HEK293 (cell line): ENCODE measurements around the gene PHACTR3.

Experiments used
- CTCF ChIA-PET: fragments of 350-600 bp; formaldehyde crosslinking; extraction: SDS; loops from one replicate; lab custom pipeline; 2021; ENCODE audit warnings: antibody characterized with exemption; lab: Yijun Ruan, JAX
- POLR2A ChIA-PET: fragments of 300-600 bp; formaldehyde crosslinking; extraction: SDS; loops from one replicate; lab custom pipeline; 2020; ENCODE audit warnings: antibody characterized with exemption, inconsistent platforms; lab: Yijun Ruan, JAX
- H3K27ac ChIP-seq: fragments of 200-500 bp; sonication (Bioruptor generic); 2 replicates; pipeline ENCODE4 v1.5.1; 2014; ENCODE audit warnings: low read depth, low read length, control low read depth, inconsistent platforms; ENCODE audit errors: extremely low read depth
- H3K36me3 ChIP-seq, 2 experiments: fragments of 200-500 bp in 1 of 2; sonication (Bioruptor generic) in 1 of 2; 1 replicate in 1 of 2; 2 replicates in 1 of 2; pipeline ENCODE4 v1.5.1; 2014 to 2017; ENCODE audit warnings: inconsistent platforms in 2 of 2, low read length in 2 of 2; ENCODE audit not compliant: control insufficient read depth in 2 of 2, insufficient read depth in 1 of 2
- H3K4me1 ChIP-seq: fragments of 200-500 bp; sonication (Bioruptor generic); 2 replicates; pipeline ENCODE4 v1.5.1; 2014; ENCODE audit warnings: mild to moderate bottlenecking, low read length, inconsistent platforms; ENCODE audit not compliant: control insufficient read depth, insufficient read depth
- H3K4me3 ChIP-seq: 2 replicates; pipeline ENCODE4 v1.5.1; 2011; ENCODE audit warnings: low read depth, mild to moderate bottlenecking, control low read depth, low read length, moderate library complexity
- H3K9me3 ChIP-seq: fragments of 200-500 bp; sonication (Bioruptor generic); 2 replicates; pipeline ENCODE4 v1.5.1; 2014; ENCODE audit warnings: low read depth, low read length, inconsistent platforms; ENCODE audit not compliant: control insufficient read depth, insufficient read depth
- GLI4 ChIP-seq: fragments of 450-650 bp; formaldehyde crosslinking; IDR thresholded peaks from 2 replicates; pipeline ENCODE4 v1.5.1; 2016; ENCODE audit warnings: missing biosample characterization, missing genetic modification characterization
- HOXC10 ChIP-seq: sonication (generic); formaldehyde crosslinking; IDR thresholded peaks from 2 replicates; pipeline ENCODE4 v1.8.1; 2023; ENCODE audit warnings: mild to moderate bottlenecking, missing genetic modification reagents
- KLF9 ChIP-seq: fragments of 450-650 bp; formaldehyde crosslinking; IDR thresholded peaks from 2 replicates; pipeline ENCODE4 v1.5.1; 2016; ENCODE audit warnings: missing biosample characterization, missing genetic modification characterization, low read depth
- SP2 ChIP-seq: fragments of 450-650 bp; formaldehyde crosslinking; IDR thresholded peaks from 2 replicates; pipeline ENCODE4 v1.5.1; 2016; ENCODE audit warnings: missing biosample characterization, missing genetic modification characterization
- YY1 ChIP-seq: fragments of 450-650 bp; formaldehyde crosslinking; IDR thresholded peaks from 2 replicates; pipeline ENCODE4 v1.5.1; 2018; ENCODE audit warnings: missing biosample characterization, missing genetic modification characterization
- ZIC2 ChIP-seq: fragments of 450-650 bp; formaldehyde crosslinking; IDR thresholded peaks from 2 replicates; pipeline ENCODE4 v1.5.1; 2016; ENCODE audit warnings: missing biosample characterization, missing genetic modification characterization
- ZNF10 ChIP-seq: fragments of 450-650 bp; formaldehyde crosslinking; IDR thresholded peaks from 2 replicates; pipeline ENCODE4 v1.5.1; 2017; ENCODE audit warnings: missing biosample characterization, missing genetic modification characterization
- ZNF121 ChIP-seq: fragments of 450-650 bp; formaldehyde crosslinking; IDR thresholded peaks from 2 replicates; pipeline ENCODE4 v1.5.1; 2016; ENCODE audit warnings: missing biosample characterization, missing genetic modification characterization
- ZNF2 ChIP-seq: fragments of 450-650 bp; formaldehyde crosslinking; IDR thresholded peaks from 2 replicates; pipeline ENCODE4 v1.5.1; 2016; ENCODE audit warnings: missing biosample characterization, missing genetic modification characterization
- ZNF211 ChIP-seq: fragments of 450-650 bp; formaldehyde crosslinking; IDR thresholded peaks from 2 replicates; pipeline ENCODE4 v1.5.1; 2016; ENCODE audit warnings: low read depth, missing biosample characterization, missing genetic modification characterization
- ZNF354C ChIP-seq: fragments of 450-650 bp; formaldehyde crosslinking; IDR thresholded peaks from 2 replicates; pipeline ENCODE4 v1.5.1; 2016; ENCODE audit warnings: missing biosample characterization, missing genetic modification characterization, low read depth, borderline replicate concordance
- ZNF37A ChIP-seq: fragments of 450-650 bp; IDR thresholded peaks from 2 replicates; pipeline ENCODE4 v1.5.1; 2018; ENCODE audit warnings: missing biosample characterization, missing genetic modification characterization
- ZNF510 ChIP-seq: fragments of 450-650 bp; formaldehyde crosslinking; IDR thresholded peaks from 2 replicates; pipeline ENCODE4 v1.5.1; 2018; ENCODE audit warnings: mild to moderate bottlenecking, missing genetic modification characterization, missing biosample characterization; ENCODE audit not compliant: insufficient replicate concordance
- ZNF530 ChIP-seq: fragments of 450-650 bp; formaldehyde crosslinking; IDR thresholded peaks from 2 replicates; pipeline ENCODE4 v1.5.1; 2016; ENCODE audit warnings: low read depth, missing biosample characterization, missing genetic modification characterization
- ZNF555 ChIP-seq: fragments of 450-650 bp; formaldehyde crosslinking; conservative IDR thresholded peaks from 2 replicates; pipeline ENCODE4 v1.5.1; 2017; ENCODE audit warnings: missing biosample characterization, mild to moderate bottlenecking, missing genetic modification characterization, inconsistent platforms
- ZNF558 ChIP-seq: fragments of 450-650 bp; formaldehyde crosslinking; IDR thresholded peaks from 2 replicates; pipeline ENCODE4 v1.5.1; 2016; ENCODE audit warnings: missing biosample characterization, missing genetic modification characterization
- ZNF600 ChIP-seq: fragments of 450-650 bp; formaldehyde crosslinking; IDR thresholded peaks from 2 replicates; pipeline ENCODE4 v1.5.1; 2016; ENCODE audit warnings: missing biosample characterization, missing genetic modification characterization
- ZNF610 ChIP-seq: fragments of 450-650 bp; formaldehyde crosslinking; IDR thresholded peaks from 2 replicates; pipeline ENCODE4 v1.5.1; 2016; ENCODE audit warnings: missing biosample characterization, missing genetic modification characterization, borderline replicate concordance
- ZNF664 ChIP-seq: fragments of 450-650 bp; formaldehyde crosslinking; IDR thresholded peaks from 2 replicates; pipeline ENCODE4 v1.5.1; 2016; ENCODE audit warnings: missing biosample characterization, missing genetic modification characterization
- ZNF701 ChIP-seq: fragments of 450-650 bp; formaldehyde crosslinking; IDR thresholded peaks from 2 replicates; pipeline ENCODE4 v1.5.1; 2016; ENCODE audit warnings: missing biosample characterization, missing genetic modification characterization
- ZNF747 ChIP-seq: fragments of 450-650 bp; formaldehyde crosslinking; IDR thresholded peaks from 2 replicates; pipeline ENCODE4 v1.5.1; 2016; ENCODE audit warnings: missing biosample characterization, missing genetic modification characterization
- TF ChIP-seq, protein P1 (sequence below): fragments of 450-650 bp; IDR thresholded peaks from 2 replicates; pipeline ENCODE4 v1.5.1; 2018; ENCODE audit warnings: missing biosample characterization, missing genetic modification characterization
- TF ChIP-seq, protein P2 (sequence below): fragments of 450-650 bp; formaldehyde crosslinking; IDR thresholded peaks from 2 replicates; pipeline ENCODE4 v1.5.1; 2016; ENCODE audit warnings: missing biosample characterization, missing genetic modification characterization, borderline replicate concordance
- TF ChIP-seq, protein P3 (sequence below): fragments of 450-650 bp; formaldehyde crosslinking; IDR thresholded peaks from 2 replicates; pipeline ENCODE4 v1.5.1; 2016; ENCODE audit warnings: missing biosample characterization, missing genetic modification characterization
- TF ChIP-seq, protein P4 (sequence below): fragments of 450-650 bp; formaldehyde crosslinking; IDR thresholded peaks from 2 replicates; pipeline ENCODE4 v1.5.1; 2016; ENCODE audit warnings: missing biosample characterization, missing genetic modification characterization
- TF ChIP-seq, protein P5 (sequence below): fragments of 450-650 bp; formaldehyde crosslinking; IDR thresholded peaks from 2 replicates; pipeline ENCODE4 v1.5.1; 2016; ENCODE audit warnings: missing biosample characterization, missing genetic modification characterization, borderline replicate concordance

PHACTR3 gene

DNA sequence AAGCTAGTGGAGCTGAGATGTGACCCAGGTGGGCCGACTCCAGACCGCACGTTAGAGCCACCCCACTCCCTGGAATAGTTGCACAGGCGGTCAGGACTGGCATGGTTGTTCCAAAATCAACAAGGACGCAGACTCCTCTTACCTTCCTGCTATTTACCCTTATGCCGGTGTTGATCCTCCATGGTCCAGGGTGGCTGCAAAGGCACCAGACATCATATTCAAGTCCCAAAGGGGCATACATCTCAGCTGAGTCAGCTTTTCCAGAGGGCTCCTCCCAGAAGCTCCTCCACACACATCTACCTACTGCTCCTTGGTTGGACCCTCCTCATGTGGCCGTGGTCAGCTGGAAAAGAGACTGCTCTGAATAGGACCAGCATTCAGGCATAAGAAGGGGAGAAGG, 216.9 kb downstream of the PHACTR3 start:
- Histone ChIP-seq H3K9me3 (no peaks in the 10 kb centered on the region), H3K4me3 (no peak overlapping the region)
- TF ChIP-seq ZNF354C (tag by site-specific recombination): no peak
- TF ChIP-seq, protein P1, sequence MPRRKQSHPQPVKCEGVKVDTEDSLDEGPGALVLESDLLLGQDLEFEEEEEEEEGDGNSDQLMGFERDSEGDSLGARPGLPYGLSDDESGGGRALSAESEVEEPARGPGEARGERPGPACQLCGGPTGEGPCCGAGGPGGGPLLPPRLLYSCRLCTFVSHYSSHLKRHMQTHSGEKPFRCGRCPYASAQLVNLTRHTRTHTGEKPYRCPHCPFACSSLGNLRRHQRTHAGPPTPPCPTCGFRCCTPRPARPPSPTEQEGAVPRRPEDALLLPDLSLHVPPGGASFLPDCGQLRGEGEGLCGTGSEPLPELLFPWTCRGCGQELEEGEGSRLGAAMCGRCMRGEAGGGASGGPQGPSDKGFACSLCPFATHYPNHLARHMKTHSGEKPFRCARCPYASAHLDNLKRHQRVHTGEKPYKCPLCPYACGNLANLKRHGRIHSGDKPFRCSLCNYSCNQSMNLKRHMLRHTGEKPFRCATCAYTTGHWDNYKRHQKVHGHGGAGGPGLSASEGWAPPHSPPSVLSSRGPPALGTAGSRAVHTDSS: no peak
- TF ChIP-seq, protein P2, sequence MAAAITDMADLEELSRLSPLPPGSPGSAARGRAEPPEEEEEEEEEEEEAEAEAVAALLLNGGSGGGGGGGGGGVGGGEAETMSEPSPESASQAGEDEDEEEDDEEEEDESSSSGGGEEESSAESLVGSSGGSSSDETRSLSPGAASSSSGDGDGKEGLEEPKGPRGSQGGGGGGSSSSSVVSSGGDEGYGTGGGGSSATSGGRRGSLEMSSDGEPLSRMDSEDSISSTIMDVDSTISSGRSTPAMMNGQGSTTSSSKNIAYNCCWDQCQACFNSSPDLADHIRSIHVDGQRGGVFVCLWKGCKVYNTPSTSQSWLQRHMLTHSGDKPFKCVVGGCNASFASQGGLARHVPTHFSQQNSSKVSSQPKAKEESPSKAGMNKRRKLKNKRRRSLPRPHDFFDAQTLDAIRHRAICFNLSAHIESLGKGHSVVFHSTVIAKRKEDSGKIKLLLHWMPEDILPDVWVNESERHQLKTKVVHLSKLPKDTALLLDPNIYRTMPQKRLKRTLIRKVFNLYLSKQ (tag by site-specific recombination): no peak
- TF ChIP-seq YY1 (tag by site-specific recombination): no peak
- TF ChIP-seq ZNF701 (tag by site-specific recombination): no peak
- TF ChIP-seq ZNF510: no peak
- TF ChIP-seq ZNF530: no peak
- TF ChIP-seq, protein P3, sequence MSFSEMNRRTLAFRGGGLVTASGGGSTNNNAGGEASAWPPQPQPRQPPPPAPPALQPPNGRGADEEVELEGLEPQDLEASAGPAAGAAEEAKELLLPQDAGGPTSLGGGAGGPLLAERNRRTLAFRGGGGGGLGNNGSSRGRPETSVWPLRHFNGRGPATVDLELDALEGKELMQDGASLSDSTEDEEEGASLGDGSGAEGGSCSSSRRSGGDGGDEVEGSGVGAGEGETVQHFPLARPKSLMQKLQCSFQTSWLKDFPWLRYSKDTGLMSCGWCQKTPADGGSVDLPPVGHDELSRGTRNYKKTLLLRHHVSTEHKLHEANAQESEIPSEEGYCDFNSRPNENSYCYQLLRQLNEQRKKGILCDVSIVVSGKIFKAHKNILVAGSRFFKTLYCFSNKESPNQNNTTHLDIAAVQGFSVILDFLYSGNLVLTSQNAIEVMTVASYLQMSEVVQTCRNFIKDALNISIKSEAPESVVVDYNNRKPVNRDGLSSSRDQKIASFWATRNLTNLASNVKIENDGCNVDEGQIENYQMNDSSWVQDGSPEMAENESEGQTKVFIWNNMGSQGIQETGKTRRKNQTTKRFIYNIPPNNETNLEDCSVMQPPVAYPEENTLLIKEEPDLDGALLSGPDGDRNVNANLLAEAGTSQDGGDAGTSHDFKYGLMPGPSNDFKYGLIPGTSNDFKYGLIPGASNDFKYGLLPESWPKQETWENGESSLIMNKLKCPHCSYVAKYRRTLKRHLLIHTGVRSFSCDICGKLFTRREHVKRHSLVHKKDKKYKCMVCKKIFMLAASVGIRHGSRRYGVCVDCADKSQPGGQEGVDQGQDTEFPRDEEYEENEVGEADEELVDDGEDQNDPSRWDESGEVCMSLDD: no peak
- TF ChIP-seq ZNF121 (tag by site-specific recombination): no peak
- TF ChIP-seq ZIC2 (tag by site-specific recombination): no peak
- TF ChIP-seq ZNF211: no peak
- TF ChIP-seq ZNF10 (tag by site-specific recombination): no peak
- no peak for TF ChIP-seq ZNF555
- no peak for TF ChIP-seq ZNF2 (tag by site-specific recombination)
- TF ChIP-seq GLI4 (tag by site-specific recombination): no peak
- TF ChIP-seq, protein P4, sequence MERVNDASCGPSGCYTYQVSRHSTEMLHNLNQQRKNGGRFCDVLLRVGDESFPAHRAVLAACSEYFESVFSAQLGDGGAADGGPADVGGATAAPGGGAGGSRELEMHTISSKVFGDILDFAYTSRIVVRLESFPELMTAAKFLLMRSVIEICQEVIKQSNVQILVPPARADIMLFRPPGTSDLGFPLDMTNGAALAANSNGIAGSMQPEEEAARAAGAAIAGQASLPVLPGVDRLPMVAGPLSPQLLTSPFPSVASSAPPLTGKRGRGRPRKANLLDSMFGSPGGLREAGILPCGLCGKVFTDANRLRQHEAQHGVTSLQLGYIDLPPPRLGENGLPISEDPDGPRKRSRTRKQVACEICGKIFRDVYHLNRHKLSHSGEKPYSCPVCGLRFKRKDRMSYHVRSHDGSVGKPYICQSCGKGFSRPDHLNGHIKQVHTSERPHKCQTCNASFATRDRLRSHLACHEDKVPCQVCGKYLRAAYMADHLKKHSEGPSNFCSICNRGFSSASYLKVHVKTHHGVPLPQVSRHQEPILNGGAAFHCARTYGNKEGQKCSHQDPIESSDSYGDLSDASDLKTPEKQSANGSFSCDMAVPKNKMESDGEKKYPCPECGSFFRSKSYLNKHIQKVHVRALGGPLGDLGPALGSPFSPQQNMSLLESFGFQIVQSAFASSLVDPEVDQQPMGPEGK: no peak
- no peak for TF ChIP-seq ZNF610 (tag by site-specific recombination)
- no peak for TF ChIP-seq ZNF600 (tag by site-specific recombination)
- TF ChIP-seq, all 188 proteins: peak for 0
- no peak overlapping the region for H3K27ac ChIP-seq
- ChIA-PET POLR2A (no interaction called here), CTCF (interaction anchor here (1.1 kb wide), 1 partner anchor 38 kb away, joined by 3 read pairs; no protein-coding TSS in a partner anchor)
- no peaks in the 10 kb centered on the region for H3K36me3 ChIP-seq
- H3K4me1 ChIP-seq: no peaks in the 10 kb centered on the region; the same call in 1 of the 2 replicates

DNA sequence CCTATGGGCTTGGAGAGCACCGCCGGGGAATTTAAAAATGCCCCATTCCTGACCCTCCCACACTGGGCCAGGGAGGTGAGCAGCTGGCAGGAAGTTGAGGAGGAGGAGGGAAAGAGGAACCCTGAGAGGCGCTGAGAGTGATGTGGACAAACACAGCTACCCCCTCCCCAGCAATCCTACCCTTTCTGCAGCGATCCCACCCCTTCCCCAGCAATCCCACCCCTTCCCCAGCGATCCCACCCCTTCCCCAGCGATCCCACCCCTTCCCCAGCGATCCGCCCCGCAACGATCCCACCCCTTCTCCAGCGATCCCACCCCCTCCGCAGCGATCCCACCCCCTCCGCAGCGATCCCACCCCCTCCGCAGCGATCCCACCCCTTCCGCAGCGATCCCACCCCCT, 217.4 kb downstream of the PHACTR3 start:
- CTCF ChIA-PET: interaction anchor here (0.7 kb wide), 1 partner anchor 126 kb away, joined by 4 read pairs; no protein-coding TSS in a partner anchor
- POLR2A ChIA-PET: no interaction called here
- TF ChIP-seq ZNF354C (tag by site-specific recombination) (no peak), KLF9 (tag by site-specific recombination) (no peak), ZNF747 (tag by site-specific recombination) (no peak), ZNF2 (tag by site-specific recombination) (no peak), ZNF664 (tag by site-specific recombination) (no peak), ZNF558 (no peak), ZNF37A (tag by site-specific recombination) (no peak), HOXC10 (no peak), SP2 (tag by site-specific recombination) (no peak)
- TF ChIP-seq, protein P5, sequence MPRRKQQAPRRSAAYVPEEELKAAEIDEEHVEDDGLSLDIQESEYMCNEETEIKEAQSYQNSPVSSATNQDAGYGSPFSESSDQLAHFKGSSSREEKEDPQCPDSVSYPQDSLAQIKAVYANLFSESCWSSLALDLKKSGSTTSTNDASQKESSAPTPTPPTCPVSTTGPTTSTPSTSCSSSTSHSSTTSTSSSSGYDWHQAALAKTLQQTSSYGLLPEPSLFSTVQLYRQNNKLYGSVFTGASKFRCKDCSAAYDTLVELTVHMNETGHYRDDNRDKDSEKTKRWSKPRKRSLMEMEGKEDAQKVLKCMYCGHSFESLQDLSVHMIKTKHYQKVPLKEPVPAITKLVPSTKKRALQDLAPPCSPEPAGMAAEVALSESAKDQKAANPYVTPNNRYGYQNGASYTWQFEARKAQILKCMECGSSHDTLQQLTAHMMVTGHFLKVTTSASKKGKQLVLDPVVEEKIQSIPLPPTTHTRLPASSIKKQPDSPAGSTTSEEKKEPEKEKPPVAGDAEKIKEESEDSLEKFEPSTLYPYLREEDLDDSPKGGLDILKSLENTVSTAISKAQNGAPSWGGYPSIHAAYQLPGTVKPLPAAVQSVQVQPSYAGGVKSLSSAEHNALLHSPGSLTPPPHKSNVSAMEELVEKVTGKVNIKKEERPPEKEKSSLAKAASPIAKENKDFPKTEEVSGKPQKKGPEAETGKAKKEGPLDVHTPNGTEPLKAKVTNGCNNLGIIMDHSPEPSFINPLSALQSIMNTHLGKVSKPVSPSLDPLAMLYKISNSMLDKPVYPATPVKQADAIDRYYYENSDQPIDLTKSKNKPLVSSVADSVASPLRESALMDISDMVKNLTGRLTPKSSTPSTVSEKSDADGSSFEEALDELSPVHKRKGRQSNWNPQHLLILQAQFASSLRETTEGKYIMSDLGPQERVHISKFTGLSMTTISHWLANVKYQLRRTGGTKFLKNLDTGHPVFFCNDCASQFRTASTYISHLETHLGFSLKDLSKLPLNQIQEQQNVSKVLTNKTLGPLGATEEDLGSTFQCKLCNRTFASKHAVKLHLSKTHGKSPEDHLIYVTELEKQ (tag by site-specific recombination): no peak

More for the DNA sequence above, 217.4 kb downstream of the PHACTR3 start:
- Histone ChIP-seq H3K4me1 (no peaks in the 10 kb centered on the region; the same call in 1 of the 2 replicates), H3K36me3 (no peaks in the 10 kb centered on the region), H3K4me3 (no peak overlapping the region), H3K9me3 (no peaks in the 10 kb centered on the region), H3K27ac (no peak overlapping the region)
